Pancreas (tissue), 10 donors: ENCODE results near the gene EIF4H. TPM values are rescaled to one million over a fixed set of nuclear protein-coding genes. Genes with fewer than 3 reads are reported as not detected.

Source experiments
- ATAC-seq, 4 donors: fragments of 200-7000 bp; cut with Tn5 transposase; one replicate each; pipeline versions ENCODE4 v1.8.0 to v1.9.1; 2020; ENCODE audit warnings: mild to moderate bottlenecking in 4 of 4, moderate library complexity in 4 of 4
- DNase-seq, 6 donors: peaks; one replicate each; pipeline ENCODE4 v3.0.0-alpha.2; 2020
- FAIRE-seq: peaks from 2 replicates; lab custom pipeline; 2012; peaks lifted over from hg19 to GRCh38; lab: Jason Lieb, UNC
- H3K27ac ChIP-seq, 4 donors: fragments of 200-600 bp; sonication (generic); 1 replicate in 3 of 4; 2 replicates in 1 of 4; pipeline versions ENCODE4 v1.5.0 to v1.8.0; 2020
- H3K27me3 ChIP-seq, 4 donors: fragments of 200-600 bp; one replicate each; pipeline ENCODE4 v1.8.0; 2021
- H3K36me3 ChIP-seq, 3 donors: fragments of 200-600 bp; sonication (generic) in 1 of 3; one replicate each; pipeline versions ENCODE4 v1.5.0 to v1.8.0; 2020 to 2021
- H3K4me1 ChIP-seq, 3 donors: fragments of 200-600 bp; one replicate each; pipeline ENCODE4 v1.8.0; 2021
- H3K4me3 ChIP-seq, 4 donors: fragments of 200-600 bp; sonication (generic) in 2 of 4; one replicate each; pipeline versions ENCODE4 v1.5.0 to v1.8.0; 2020 to 2021
- H3K9me3 ChIP-seq, 4 donors: fragments of 200-600 bp; one replicate each; pipeline ENCODE4 v1.8.0; 2021
- WGBS, 2 donors: extraction: QIAGEN DNeasy Blood & Tissue Kit; methylation state at CpG; one replicate each; pipeline ENCODE4 v1.1.7; 2013; 5-methylcytosine and 5-hydroxymethylcytosine counted together
- intact Hi-C, 3 donors: fragments of 100-400 bp; cut with DNase I; formaldehyde crosslinking; loops; one replicate each; pipeline versions ENCODE4 v1.11.1 to v1.14.2; 2022
- polyA plus RNA-seq, 2 donors: library from polyadenylated mRNA; stranded (reverse); fragments of 200-250 nt; gene quantifications; one replicate each; pipeline ENCODE4 v1.2.3, GENCODE V29; 2013
- total RNA-seq, 6 donors: library from RNA; stranded (reverse); fragmentation: NEBNext Ultra II Directional in 4 of 6; extraction: Animal tissue kit (Norgen Biotek cat#: 25700) in 4 of 6; gene quantifications; one replicate each; pipeline versions ENCODE4 v1.2.1 to v1.2.4, GENCODE V29; 2021 to 2023
- TF ChIP-seq, protein P1 (sequence below), 4 donors: fragments of 200-600 bp; sonication (generic) in 3 of 4; IDR thresholded peaks; one replicate each; pipeline versions ENCODE4 v1.5.0 to v1.8.0; 2021; ENCODE audit warnings: antibody characterized with exemption in 4 of 4
- donor health status: healthy with polysubstance abuse.
- donor health status: DM: no; HTN: no; CAD: no; lungs with moderate emphysema.
- donor health status: DM: no; HTN: no; CAD: no.
- donor health status: control.
- donor health status: control.
- donor health status: Bipolar disorder and iron deficiency.
- donor health status: DM: yes; HTN: yes; CAD: no.
- donor health status: DM: no; HTN: no; CAD: no.
- donor health status: DM: no; HTN: no; CAD: no.
- donor health status: DM: yes; HTN: yes; CAD: no.

Gene EIF4H
- total and polyA plus RNA-seq, 8 donors: 73.0 to 195 (median 130) TPM

GRCh38 chr7:74134117-74134620 lies 40.0 kb upstream of the EIF4H start:
- TF ChIP-seq, protein P1, sequence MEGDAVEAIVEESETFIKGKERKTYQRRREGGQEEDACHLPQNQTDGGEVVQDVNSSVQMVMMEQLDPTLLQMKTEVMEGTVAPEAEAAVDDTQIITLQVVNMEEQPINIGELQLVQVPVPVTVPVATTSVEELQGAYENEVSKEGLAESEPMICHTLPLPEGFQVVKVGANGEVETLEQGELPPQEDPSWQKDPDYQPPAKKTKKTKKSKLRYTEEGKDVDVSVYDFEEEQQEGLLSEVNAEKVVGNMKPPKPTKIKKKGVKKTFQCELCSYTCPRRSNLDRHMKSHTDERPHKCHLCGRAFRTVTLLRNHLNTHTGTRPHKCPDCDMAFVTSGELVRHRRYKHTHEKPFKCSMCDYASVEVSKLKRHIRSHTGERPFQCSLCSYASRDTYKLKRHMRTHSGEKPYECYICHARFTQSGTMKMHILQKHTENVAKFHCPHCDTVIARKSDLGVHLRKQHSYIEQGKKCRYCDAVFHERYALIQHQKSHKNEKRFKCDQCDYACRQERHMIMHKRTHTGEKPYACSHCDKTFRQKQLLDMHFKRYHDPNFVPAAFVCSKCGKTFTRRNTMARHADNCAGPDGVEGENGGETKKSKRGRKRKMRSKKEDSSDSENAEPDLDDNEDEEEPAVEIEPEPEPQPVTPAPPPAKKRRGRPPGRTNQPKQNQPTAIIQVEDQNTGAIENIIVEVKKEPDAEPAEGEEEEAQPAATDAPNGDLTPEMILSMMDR (IDR thresholded peaks at IDR 0.05): no peak
- Histone ChIP-seq H3K4me1 (no peaks in the 10 kb centered on the region), H3K27ac (no peak overlapping the region), H3K36me3 (no peaks in the 10 kb centered on the region), H3K4me3 (no peak overlapping the region), H3K27me3 (no peaks in the 10 kb centered on the region), H3K9me3 (no peaks in the 10 kb centered on the region)
- DNase-seq (no peak), ATAC-seq (peak in 2 of 4 donors; percentile 16 to 37), FAIRE-seq (no peak)
- 77 to 82% methylated on average over 8 of the region's 8 CpGs for WGBS, 2 donors
- intact Hi-C loops: no loop called here

- H3K27ac ChIP-seq: no peak overlapping the region
Observed at GRCh38 chr7:74138334-74138867, 35.8 kb upstream of the EIF4H start.

DNA sequence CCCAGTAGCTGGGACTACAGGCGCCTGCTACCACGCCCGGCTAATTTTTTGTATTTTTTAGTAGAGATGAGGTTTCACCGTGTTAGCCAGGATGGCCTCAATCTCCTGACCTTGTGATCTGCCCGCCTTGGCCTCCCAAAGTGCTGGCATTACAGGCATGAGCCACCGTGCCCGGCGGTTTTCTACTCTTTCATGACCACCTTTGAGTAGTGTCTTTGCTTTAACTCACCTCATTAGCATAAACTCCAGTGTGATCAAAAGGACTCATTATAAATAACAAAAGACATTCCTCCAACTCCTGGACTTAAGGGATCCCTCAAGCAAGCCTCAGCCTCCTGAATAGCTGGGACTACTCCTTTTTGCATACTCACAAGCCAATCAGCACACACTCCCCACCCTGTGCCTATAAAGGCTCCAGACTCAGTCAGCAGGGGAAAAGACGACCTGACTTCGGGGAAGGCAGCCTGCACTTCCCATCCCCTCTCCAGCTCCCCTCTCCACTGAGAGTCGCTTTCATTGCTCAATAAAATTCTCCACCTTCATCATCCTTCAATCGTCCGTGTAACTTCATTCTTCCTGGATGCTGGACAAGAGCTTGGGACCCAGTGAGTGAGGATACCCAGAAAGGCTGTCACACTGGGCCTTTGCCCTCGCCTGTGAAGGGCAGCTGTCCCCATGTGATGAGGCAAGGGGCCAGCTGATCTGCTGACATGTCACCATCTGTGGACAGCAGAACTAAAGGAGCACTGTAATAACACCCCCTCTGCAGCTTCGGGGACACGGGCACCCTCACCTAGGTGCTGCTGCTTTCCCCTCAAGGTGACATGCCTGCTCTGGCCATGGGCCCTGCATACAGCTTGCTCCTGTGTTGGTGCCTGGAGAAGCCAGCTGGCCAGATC lies 35.0 kb upstream of the EIF4H start:
- FAIRE-seq: no peak
- TF ChIP-seq, protein P1 (IDR thresholded peaks at IDR 0.05): no peak
- peak in 1 of 6 donors; percentile 40 for DNase-seq
- Histone ChIP-seq H3K9me3 (no peaks in the 10 kb centered on the region), H3K4me1 (no peaks in the 10 kb centered on the region), H3K4me3 (no peak overlapping the region), H3K36me3 (no peaks in the 10 kb centered on the region), H3K27ac (no peak overlapping the region), H3K27me3 (no peaks in the 10 kb centered on the region)
- intact Hi-C loops: no loop called here
- 80 to 84% methylated on average over 16 of the region's 16 CpGs for WGBS, 2 donors
- peak in 1 of 4 donors; percentile 31 for ATAC-seq

More at GRCh38 chr7:74138334-74138867, 35.8 kb upstream of the EIF4H start:
- ATAC-seq: no peak
- H3K4me3 ChIP-seq: no peak overlapping the region
- 90 to 92% methylated on average over 12 of the region's 12 CpGs for WGBS, 2 donors
- no peaks in the 10 kb centered on the region for H3K4me1 ChIP-seq
- DNase-seq: no peak
- TF ChIP-seq, protein P1 (IDR thresholded peaks at IDR 0.05): no peak
- no peak for FAIRE-seq
- H3K27me3 ChIP-seq: no peaks in the 10 kb centered on the region
- H3K9me3 ChIP-seq: no peaks in the 10 kb centered on the region
- no peaks in the 10 kb centered on the region for H3K36me3 ChIP-seq
- intact Hi-C loops: no loop called here

GRCh38 chr7:74141705-74142104 lies 32.5 kb upstream of the EIF4H start:
- no peaks in the 10 kb centered on the region for H3K9me3 ChIP-seq
- no peak for DNase-seq
- no peak overlapping the region for H3K4me3 ChIP-seq
- WGBS, 2 donors: 81 to 86% methylated on average over 1 of the region's 1 CpG
- H3K27ac ChIP-seq: no peak overlapping the region
- TF ChIP-seq, protein P1 (IDR thresholded peaks at IDR 0.05): no peak
- H3K36me3 ChIP-seq: no peaks in the 10 kb centered on the region
- intact Hi-C loops: no loop called here
- no peak for FAIRE-seq
- ATAC-seq: no peak
- no peaks in the 10 kb centered on the region for H3K4me1 ChIP-seq
- no peaks in the 10 kb centered on the region for H3K27me3 ChIP-seq
